HFF-Myc (cell line): ENCODE data around the gene SRCAP.

Experiments used
- DNase-seq: peaks from one replicate; pipeline ENCODE4 v3.0.0-alpha.2; 2011; ENCODE audit warnings: low read depth; ENCODE audit errors: extremely low read depth
- H3K4me3 ChIP-seq: replicated peaks from 2 replicates; pipeline ENCODE4 v1.5.1; 2011; ENCODE audit warnings: low read depth, mild to moderate bottlenecking, control low read depth, low read length
- CTCF ChIP-seq: IDR thresholded peaks from 2 replicates; pipeline ENCODE4 v1.5.1; 2012; ENCODE audit warnings: mild to moderate bottlenecking, low read depth, low read length, control low read depth; ENCODE audit errors: missing control alignments

SRCAP gene

GRCh38 chr16:30715750-30716445 is 16.9 kb downstream of the SRCAP start:
- DNase-seq = no peak
- no peak overlapping the region for H3K4me3 ChIP-seq
- no peak for TF ChIP-seq CTCF

- TF ChIP-seq CTCF = no peak
- DNase-seq = no peak
- no peak overlapping the region for H3K4me3 ChIP-seq
Measured at GRCh38 chr16:30720086-30720485, 21.1 kb downstream of the SRCAP start.

GRCh38 chr16:30720694-30721093 is 21.7 kb downstream of the SRCAP start:
- no peak for TF ChIP-seq CTCF
- no peak overlapping the region for H3K4me3 ChIP-seq
- no peak for DNase-seq

- no peak for DNase-seq
- no peak overlapping the region for H3K4me3 ChIP-seq
- no peak for TF ChIP-seq CTCF
Measured at GRCh38 chr16:30721167-30721566, 22.2 kb downstream of the SRCAP start.

GRCh38 chr16:30721606-30722005 is 22.6 kb downstream of the SRCAP start:
- no peak for TF ChIP-seq CTCF

GRCh38 chr16:30722443-30722842 is 23.5 kb downstream of the SRCAP start:
- H3K4me3 ChIP-seq = no peak overlapping the region
- no peak for TF ChIP-seq CTCF
- no peak for DNase-seq

More at GRCh38 chr16:30721606-30722005, 22.6 kb downstream of the SRCAP start:
- no peak for DNase-seq
- no peak overlapping the region for H3K4me3 ChIP-seq

GRCh38 chr16:30722916-30723315 is 23.9 kb downstream of the SRCAP start:
- TF ChIP-seq CTCF = no peak
- H3K4me3 ChIP-seq = no peak overlapping the region
- DNase-seq = no peak
